OCI-LY1 (cell line): ENCODE data around the gene IFT81.

Experiments used
- H2AFZ ChIP-seq: fragments of 200-600 bp; sonication (generic), shearing (Covaris generic); 2 replicates; pipeline ENCODE4 v1.6.0; 2014; ENCODE audit warnings: antibody characterized with exemption, mild to moderate bottlenecking, low read length
- H3F3A ChIP-seq: fragments of 200-600 bp; sonication (generic), shearing (Covaris generic); 2 replicates; pipeline ENCODE4 v1.6.0; 2014; ENCODE audit warnings: mild to moderate bottlenecking, antibody characterized with exemption, low read length, moderate library complexity; ENCODE audit not compliant: insufficient read depth
- H3K27ac ChIP-seq: fragments of 200-600 bp; sonication (generic); 2 replicates; pipeline ENCODE4 v1.5.1; 2014; ENCODE audit warnings: low read length, mixed run types, mild to moderate bottlenecking, low read depth; ENCODE audit not compliant: poor library complexity, severe bottlenecking
- H3K27me3 ChIP-seq: fragments of 200-600 bp; sonication (generic); 2 replicates; pipeline ENCODE4 v1.6.0; 2014; ENCODE audit warnings: antibody characterized with exemption, mild to moderate bottlenecking, low read length, moderate library complexity; ENCODE audit not compliant: insufficient read depth
- H3K36me3 ChIP-seq: fragments of 200-600 bp; sonication (generic); 2 replicates; pipeline ENCODE4 v1.6.1; 2014; ENCODE audit warnings: mild to moderate bottlenecking, antibody characterized with exemption, low read length, moderate library complexity, mixed read lengths; ENCODE audit not compliant: insufficient read depth
- H3K4me1 ChIP-seq: fragments of 200-600 bp; sonication (generic); 2 replicates; pipeline ENCODE4 v1.5.1; 2014; ENCODE audit warnings: mild to moderate bottlenecking, low read length, moderate library complexity; ENCODE audit not compliant: insufficient read depth, severe bottlenecking
- H3K4me2 ChIP-seq: fragments of 200-600 bp; sonication (generic), shearing (Covaris generic); 2 replicates; pipeline ENCODE4 v1.6.1; 2014; ENCODE audit warnings: low read length
- H3K4me3 ChIP-seq: fragments of 200-600 bp; sonication (generic); 2 replicates; pipeline ENCODE4 v1.5.1; 2014; ENCODE audit warnings: low read length, low read depth, mild to moderate bottlenecking, mixed read lengths; ENCODE audit not compliant: poor library complexity, severe bottlenecking
- H3K79me2 ChIP-seq: fragments of 200-600 bp; shearing (Covaris generic); 2 replicates; pipeline ENCODE4 v1.6.1; 2016; ENCODE audit warnings: mixed run types, low read length, mixed read lengths; ENCODE audit not compliant: insufficient read depth
- H3K9ac ChIP-seq: fragments of 200-600 bp; sonication (generic), shearing (Covaris generic); 2 replicates; pipeline ENCODE4 v1.6.1; 2014; ENCODE audit warnings: mild to moderate bottlenecking, low read length, mixed read lengths
- H3K9me2 ChIP-seq: fragments of 200-600 bp; sonication (generic), shearing (Covaris generic); 2 replicates; pipeline ENCODE4 v1.6.1; 2014; ENCODE audit warnings: low read depth, mild to moderate bottlenecking, low read length, mixed read lengths
- H3K9me3 ChIP-seq: fragments of 200-600 bp; shearing (Covaris generic); 2 replicates; pipeline ENCODE4 v1.6.1; 2014; ENCODE audit warnings: low read length, mixed read lengths
- H4K20me1 ChIP-seq: fragments of 200-600 bp; sonication (generic), shearing (Covaris generic); 2 replicates; pipeline ENCODE4 v1.6.0; 2016; ENCODE audit warnings: mild to moderate bottlenecking, low read length; ENCODE audit not compliant: insufficient read depth
- CTCF ChIP-seq: fragments of 200-600 bp; sonication (generic), shearing (Covaris generic); IDR thresholded peaks from 2 replicates; pipeline ENCODE4 v1.5.1; 2017; ENCODE audit warnings: mild to moderate bottlenecking, antibody characterized with exemption, low read length, moderate library complexity, mixed read lengths
- EZH2 ChIP-seq: fragments of 200-600 bp; sonication (generic), shearing (Covaris generic); IDR thresholded peaks from 2 replicates; pipeline ENCODE4 v1.8.0; 2017; ENCODE audit warnings: borderline replicate concordance, mixed run types, mild to moderate bottlenecking, antibody characterized with exemption, low read length, moderate library complexity, mixed read lengths

The IFT81 gene

GRCh38 chr12:110088936-110089335, 35.2 kb upstream of the IFT81 start:
- Histone ChIP-seq H3K27ac (no peak overlapping the region), H4K20me1 (no peaks in the 10 kb centered on the region), H3K79me2 (no peaks in the 10 kb centered on the region), H3K9ac (no peak overlapping the region), H3K27me3 (no peaks in the 10 kb centered on the region), H3K4me2 (no peak overlapping the region), H3K9me2 (no peaks in the 10 kb centered on the region), H3K9me3 (no peaks in the 10 kb centered on the region), H3K36me3 (no peaks in the 10 kb centered on the region), H3K4me1 (no peaks in the 10 kb centered on the region), H2AFZ (no peak overlapping the region), H3K4me3 (no peak overlapping the region), H3F3A (no peaks in the 10 kb centered on the region)
- TF ChIP-seq CTCF (no peak), EZH2 (no peak)

- Histone ChIP-seq H3K27ac (no peak overlapping the region), H3K9me3 (no peaks in the 10 kb centered on the region), H2AFZ (no peak overlapping the region), H3K79me2 (no peaks in the 10 kb centered on the region), H3K9me2 (no peaks in the 10 kb centered on the region), H3K4me1 (no peaks in the 10 kb centered on the region), H3K36me3 (no peaks in the 10 kb centered on the region), H4K20me1 (no peaks in the 10 kb centered on the region), H3F3A (no peaks in the 10 kb centered on the region), H3K9ac (no peak overlapping the region), H3K4me2 (no peak overlapping the region), H3K27me3 (no peaks in the 10 kb centered on the region), H3K4me3 (no peak overlapping the region)
- TF ChIP-seq CTCF (no peak), EZH2 (no peak)
Observed at GRCh38 chr12:110090266-110091135, 33.7 kb upstream of the IFT81 start.

GRCh38 chr12:110091136-110091711, 32.9 kb upstream of the IFT81 start:
- no peak overlapping the region for H3K4me2 ChIP-seq
- no peaks in the 10 kb centered on the region for H3F3A ChIP-seq
- H4K20me1 ChIP-seq: no peaks in the 10 kb centered on the region
- TF ChIP-seq CTCF (no peak), EZH2 (no peak)
- no peaks in the 10 kb centered on the region for H3K27me3 ChIP-seq
- H3K9me3 ChIP-seq: no peaks in the 10 kb centered on the region
- no peak overlapping the region for H3K27ac ChIP-seq
- no peak overlapping the region for H3K9ac ChIP-seq
- no peaks in the 10 kb centered on the region for H3K79me2 ChIP-seq
- H3K9me2 ChIP-seq: no peaks in the 10 kb centered on the region
- H2AFZ ChIP-seq: no peak overlapping the region
- H3K36me3 ChIP-seq: no peaks in the 10 kb centered on the region
- H3K4me1 ChIP-seq: no peaks in the 10 kb centered on the region
- H3K4me3 ChIP-seq: no peak overlapping the region
